Large intestine (tissue), 3 donors: ENCODE measurements around the gene DNAJC6. TPM values are rescaled to one million over a fixed set of nuclear protein-coding genes. Genes with fewer than 3 reads are reported as not detected.
"Not testable (repeated sequence)": the region's sequence is repeated elsewhere in the genome, so short reads cannot be mapped to it uniquely, and the experiment has no call there.

Source experiments
- DNase-seq, 2 donors: peaks; one replicate each; pipeline versions ENCODE4 v3.0.0 to v3.0.0-alpha.2; 2013
- H3K27ac ChIP-seq: one replicate; pipeline ENCODE4 v1.5.1; 2013; ENCODE audit warnings: low read length
- H3K27me3 ChIP-seq: 2 replicates; pipeline ENCODE4 v1.6.1; 2013; ENCODE audit warnings: low read length; ENCODE audit not compliant: control insufficient read depth, insufficient read depth
- H3K36me3 ChIP-seq: 2 replicates; pipeline ENCODE4 v1.6.1; 2013; ENCODE audit warnings: low read length; ENCODE audit not compliant: control insufficient read depth, insufficient read depth
- H3K4me1 ChIP-seq: one replicate; pipeline ENCODE4 v1.6.1; 2013; ENCODE audit warnings: low read length; ENCODE audit not compliant: control insufficient read depth, insufficient read depth
- H3K4me3 ChIP-seq: one replicate; pipeline ENCODE4 v1.5.1; 2013; ENCODE audit warnings: low read length
- H3K9me3 ChIP-seq: one replicate; pipeline ENCODE4 v1.6.1; 2013; ENCODE audit warnings: mild to moderate bottlenecking, low read depth, low read length, moderate library complexity; ENCODE audit not compliant: control insufficient read depth
- WGBS: methylation state at CpG from one replicate; pipeline ENCODE4 v1.1.5; 2013; ENCODE audit warnings: low lambda C conversion rate; ENCODE audit not compliant: insufficient coverage; 5-methylcytosine and 5-hydroxymethylcytosine counted together
- polyA plus RNA-seq: library from polyadenylated mRNA; unstranded; fragments of 120-200 nt; gene quantifications from one replicate; pipeline ENCODE4 v1.2.1, GENCODE V29; 2013

Gene DNAJC6
- polyA plus RNA-seq, 1 donor = 8.6 TPM

- no peak for DNase-seq
- H3K4me3 ChIP-seq = no peak overlapping the region
- H3K4me1 ChIP-seq = no peaks in the 10 kb centered on the region
- 100% methylated on average over 1 of the region's 2 CpGs for WGBS
- no peak overlapping the region for H3K27ac ChIP-seq
- H3K9me3 ChIP-seq = no peaks in the 10 kb centered on the region
- no peaks in the 10 kb centered on the region for H3K36me3 ChIP-seq
- no peaks in the 10 kb centered on the region for H3K27me3 ChIP-seq
Measured at GRCh38 chr1:65443647-65444046, 134.3 kb downstream of the DNAJC6 start.

- Histone ChIP-seq H3K9me3 (no peaks in the 10 kb centered on the region), H3K27me3 (no peaks in the 10 kb centered on the region), H3K36me3 (no peaks in the 10 kb centered on the region), H3K27ac (no peak overlapping the region), H3K4me1 (no peaks in the 10 kb centered on the region), H3K4me3 (no peak overlapping the region)
- no peak for DNase-seq
- 60% methylated on average over 1 of the region's 5 CpGs for WGBS
Measured at GRCh38 chr1:65444128-65444640, 134.8 kb downstream of the DNAJC6 start.

GRCh38 chr1:65445837-65446236 is 136.5 kb downstream of the DNAJC6 start:
- no peak overlapping the region for H3K27ac ChIP-seq
- no peaks in the 10 kb centered on the region for H3K9me3 ChIP-seq
- DNase-seq = no peak
- H3K4me1 ChIP-seq = no peaks in the 10 kb centered on the region
- no peak overlapping the region for H3K4me3 ChIP-seq
- H3K27me3 ChIP-seq = no peaks in the 10 kb centered on the region
- no CpG with 5 or more reads among the region's 1 CpG for WGBS
- H3K36me3 ChIP-seq = no peaks in the 10 kb centered on the region

- DNase-seq = no peak
- Histone ChIP-seq H3K9me3 (no peaks in the 10 kb centered on the region), H3K36me3 (no peaks in the 10 kb centered on the region), H3K4me3 (no peak overlapping the region), H3K27ac (no peak overlapping the region), H3K27me3 (no peaks in the 10 kb centered on the region), H3K4me1 (no peaks in the 10 kb centered on the region)
- no CpG with 5 or more reads among the region's 4 CpGs for WGBS
Measured at GRCh38 chr1:65449214-65449823, 140.0 kb downstream of the DNAJC6 start.

- WGBS = no CpG with 5 or more reads among the region's 10 CpGs
- H3K27me3 ChIP-seq, H3K27ac ChIP-seq, H3K36me3 ChIP-seq, H3K9me3 ChIP-seq, DNase-seq, H3K4me1 ChIP-seq, H3K4me3 ChIP-seq: not testable (repeated sequence)
Measured at GRCh38 chr1:65455678-65456077, 146.3 kb downstream of the DNAJC6 start.

GRCh38 chr1:65456481-65456880 is 147.1 kb downstream of the DNAJC6 start:
- Histone ChIP-seq H3K27me3 (no peaks in the 10 kb centered on the region), H3K4me1 (no peaks in the 10 kb centered on the region), H3K4me3 (no peak overlapping the region), H3K36me3 (no peaks in the 10 kb centered on the region), H3K9me3 (no peaks in the 10 kb centered on the region), H3K27ac (no peak overlapping the region)
- no peak for DNase-seq

GRCh38 chr1:65457868-65458267 is 148.5 kb downstream of the DNAJC6 start:
- Histone ChIP-seq H3K4me3 (no peak overlapping the region), H3K36me3 (no peaks in the 10 kb centered on the region), H3K4me1 (no peaks in the 10 kb centered on the region), H3K9me3 (no peaks in the 10 kb centered on the region), H3K27ac (no peak overlapping the region), H3K27me3 (no peaks in the 10 kb centered on the region)
- DNase-seq = no peak

- H3K27ac ChIP-seq = no peak overlapping the region
- H3K4me1 ChIP-seq = no peaks in the 10 kb centered on the region
- no peaks in the 10 kb centered on the region for H3K9me3 ChIP-seq
- DNase-seq = no peak
- WGBS = no CpG with 5 or more reads among the region's 2 CpGs
- H3K36me3 ChIP-seq = no peaks in the 10 kb centered on the region
- no peak overlapping the region for H3K4me3 ChIP-seq
- H3K27me3 ChIP-seq = no peaks in the 10 kb centered on the region
Measured at GRCh38 chr1:65458730-65459396, 149.5 kb downstream of the DNAJC6 start.

GRCh38 chr1:65459397-65459768 is 150.0 kb downstream of the DNAJC6 start:
- no peak overlapping the region for H3K4me3 ChIP-seq
- H3K36me3 ChIP-seq = no peaks in the 10 kb centered on the region
- no CpG with 5 or more reads among the region's 1 CpG for WGBS
- no peaks in the 10 kb centered on the region for H3K27me3 ChIP-seq
- no peak for DNase-seq
- H3K9me3 ChIP-seq = no peaks in the 10 kb centered on the region
- H3K4me1 ChIP-seq = no peaks in the 10 kb centered on the region
- H3K27ac ChIP-seq = no peak overlapping the region
